ENCODE results near the gene SPDYC. TPM values are rescaled to one million over a fixed set of nuclear protein-coding genes. Genes with fewer than 3 reads are reported as not detected.

Gene SPDYC
- total and polyA plus RNA-seq, 9 of the 15 experiments (the other 6 are each of a cell fraction or from before 2014, with no cell fraction given): 4.4 to 18.8 (median 9.2) TPM

GRCh38 chr11:65156926-65157325, 13.1 kb upstream of the SPDYC start:
- peak overlapping the region in 1 of 2 experiments; percentile 45; a peak in 1 of 4 replicates for H3K9ac ChIP-seq (ENCODE audit: insufficient read depth in 1 of 2, low read depth in 2 of 2, low read length in 2 of 2)
- intact Hi-C loops (cut with micrococcal nuclease) (no loop called here), in situ Hi-C loops (cut with MboI) (no loop called here)
- H4K20me1 ChIP-seq (replicated peaks; ENCODE audit: control insufficient read depth, insufficient read depth, low read length): no peaks in the 10 kb centered on the region
- DNase-seq (ENCODE audit: extremely low read depth in 1 of 4, low spot score in 3 of 4) (no peak), FAIRE-seq (no peak), ATAC-seq (no peak)
- BruUV-seq (replicated peaks): no TSS peak
- POLR2A ChIA-PET: interaction anchor here (0.6 to 5.4 kb wide), 4 partner anchors 8 to 153 kb away, joined by 4 to 39 read pairs (median 6); partner anchors contain the start of gene SPDYC
- 0 out of 2 replicates have a peak, but pooled peaks have one; percentile 7 for TF ChIP-seq CEBPB (tag; IDR thresholded peaks at IDR 0.05)
- TF ChIP-seq TRIM25 (IDR thresholded peaks at IDR 0.05; ENCODE audit: borderline replicate concordance): no peak
- CTCF ChIA-PET (ENCODE audit: low intra/inter-chr PET ratio): interaction anchor here (0.6 kb wide), 1 partner anchor 13 kb away, joined by 3 read pairs; no protein-coding TSS in a partner anchor
- H3K4me1 ChIP-seq (replicated peaks in 1 of 2; ENCODE audit: control insufficient read depth in 2 of 2, insufficient read depth in 2 of 2, low read length in 2 of 2): peaks cover 7 to 10% of the 10 kb centered on the region in 2 experiments; a peak in 4 of 5 replicates
- no peaks in the 10 kb centered on the region for H3K79me2 ChIP-seq (ENCODE audit: control insufficient read depth, insufficient read depth, low read length)
- WGBS (ENCODE audit: insufficient coverage, low coverage, missing lambda C conversion rate): 70% methylated on average over 3 of the region's 3 CpGs
- no peak overlapping the region for H3K27ac ChIP-seq (ENCODE audit: extremely low read depth, low read depth, low read length)
- no peak overlapping the region for H2AFZ ChIP-seq (ENCODE audit: low read depth, low read length)
- no peaks in the 10 kb centered on the region for H3K9me3 ChIP-seq (replicated peaks; ENCODE audit: control insufficient read depth, insufficient read depth, low read depth, low read length)
- H3K4me3 ChIP-seq: no peak overlapping the region
- no peaks in the 10 kb centered on the region for H3K36me3 ChIP-seq (ENCODE audit: control insufficient read depth, insufficient read depth, low read length)
- no peaks in the 10 kb centered on the region for H3K9me1 ChIP-seq (ENCODE audit: control insufficient read depth, insufficient read depth, low read length)
- H3K27me3 ChIP-seq (ENCODE audit: control insufficient read depth in 2 of 2, insufficient read depth in 2 of 2, low read length in 2 of 2): no peaks in the 10 kb centered on the region
- H3K4me2 ChIP-seq (ENCODE audit: insufficient read depth, low read length): no peak overlapping the region

GRCh38 chr11:65157336-65157735, 12.7 kb upstream of the SPDYC start:
- H3K9me1 ChIP-seq (ENCODE audit: control insufficient read depth, insufficient read depth, low read length): no peaks in the 10 kb centered on the region
- no peak for TF ChIP-seq DEAF1 (CRISPR knock-in tag; IDR thresholded peaks at IDR 0.05)
- no peak for TF ChIP-seq MAFF (IDR thresholded peaks at IDR 0.05; ENCODE audit: low read length)
- H3K9ac ChIP-seq (ENCODE audit: insufficient read depth in 1 of 2, low read depth in 2 of 2, low read length in 2 of 2): no peak overlapping the region
- no peak overlapping the region for H2AFZ ChIP-seq (ENCODE audit: low read depth, low read length)
- H3K4me2 ChIP-seq (ENCODE audit: insufficient read depth, low read length): no peak overlapping the region
- H3K36me3 ChIP-seq (ENCODE audit: control insufficient read depth, insufficient read depth, low read length): no peaks in the 10 kb centered on the region
- no peaks in the 10 kb centered on the region for H3K9me3 ChIP-seq (replicated peaks; ENCODE audit: control insufficient read depth, insufficient read depth, low read depth, low read length)
- H3K4me3 ChIP-seq: no peak overlapping the region
- no peak for DNase-seq (ENCODE audit: extremely low read depth in 1 of 4, low spot score in 3 of 4)
- peaks cover 7 to 10% of the 10 kb centered on the region in 2 experiments; a peak in 4 of 5 replicates for H3K4me1 ChIP-seq (replicated peaks in 1 of 2; ENCODE audit: control insufficient read depth in 2 of 2, insufficient read depth in 2 of 2, low read length in 2 of 2)
- no peak overlapping the region for H3K27ac ChIP-seq (ENCODE audit: extremely low read depth, low read depth, low read length)
- 49% methylated on average over 3 of the region's 3 CpGs for WGBS (ENCODE audit: insufficient coverage, low coverage, missing lambda C conversion rate)
- no peaks in the 10 kb centered on the region for H3K79me2 ChIP-seq (ENCODE audit: control insufficient read depth, insufficient read depth, low read length)
- H4K20me1 ChIP-seq (replicated peaks; ENCODE audit: control insufficient read depth, insufficient read depth, low read length): no peaks in the 10 kb centered on the region
- no peak for FAIRE-seq
- no TSS peak for BruUV-seq (replicated peaks)
- intact Hi-C loops (cut with micrococcal nuclease): no loop called here
- ATAC-seq: no peak; the same call in 2 of the 3 replicates
- in situ Hi-C loops (cut with MboI): no loop called here
- POLR2A ChIA-PET: interaction anchor here (0.6 to 5.4 kb wide), 4 partner anchors 8 to 153 kb away, joined by 4 to 39 read pairs (median 6); partner anchors contain the start of gene SPDYC
- no peaks in the 10 kb centered on the region for H3K27me3 ChIP-seq (ENCODE audit: control insufficient read depth in 2 of 2, insufficient read depth in 2 of 2, low read length in 2 of 2)
- CTCF ChIA-PET (ENCODE audit: low intra/inter-chr PET ratio): interaction anchor here (0.6 kb wide), 1 partner anchor 13 kb away, joined by 3 read pairs; no protein-coding TSS in a partner anchor
